Measurements from ENCODE around the gene RASD2.
"Not testable (repeated sequence)": the region's sequence is repeated elsewhere in the genome, so short reads cannot be mapped to it uniquely, and the experiment has no call there.

The RASD2 gene

DNA sequence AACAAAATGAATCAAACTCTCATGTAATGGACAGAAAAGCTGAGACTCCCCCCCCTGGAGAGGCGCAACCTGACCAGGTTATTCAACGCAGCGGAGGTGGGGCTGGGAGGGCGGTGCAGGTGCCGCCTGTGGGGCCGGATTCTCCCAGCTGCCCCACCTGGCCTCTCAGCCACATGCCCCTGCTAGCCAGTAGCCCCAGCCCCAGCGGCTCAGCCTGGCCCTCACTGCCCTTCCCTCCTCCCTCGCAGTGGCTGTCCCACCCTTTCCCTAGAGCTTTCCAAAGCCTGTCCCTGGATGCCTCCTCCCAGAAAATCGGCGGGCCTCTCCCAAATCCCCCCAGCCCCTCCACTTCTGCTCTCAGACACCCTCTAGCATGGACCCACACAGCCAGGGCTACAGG, 31.2 kb upstream of the RASD2 start:
- Histone ChIP-seq H3K4me3 (ENCODE audit: low read length) (no peak overlapping the region), H3K9ac (ENCODE audit: low read length) (no peak overlapping the region), H3K36me3 (ENCODE audit: control insufficient read depth, insufficient read depth, low read length) (no peaks in the 10 kb centered on the region), H3K4me1 (ENCODE audit: control insufficient read depth, insufficient read depth, low read length) (peaks cover 8% of the 10 kb centered on the region), H3K9me3 (ENCODE audit: control insufficient read depth, low read length) (no peaks in the 10 kb centered on the region), H3K27me3 (ENCODE audit: control insufficient read depth, insufficient read depth, low read length) (peaks cover 3% of the 10 kb centered on the region)

GRCh38 chr22:35509960-35510359, 30.7 kb upstream of the RASD2 start:
- peaks cover 8% of the 10 kb centered on the region for H3K4me1 ChIP-seq (ENCODE audit: control insufficient read depth, insufficient read depth, low read length)
- H3K9me3 ChIP-seq (ENCODE audit: control insufficient read depth, low read length): no peaks in the 10 kb centered on the region
- no peaks in the 10 kb centered on the region for H3K36me3 ChIP-seq (ENCODE audit: control insufficient read depth, insufficient read depth, low read length)
- peaks cover 3% of the 10 kb centered on the region for H3K27me3 ChIP-seq (ENCODE audit: control insufficient read depth, insufficient read depth, low read length)
- no peak overlapping the region for H3K9ac ChIP-seq (ENCODE audit: low read length)
- no peak overlapping the region for H3K4me3 ChIP-seq (ENCODE audit: low read length)

GRCh38 chr22:35510481-35510934, 30.1 kb upstream of the RASD2 start:
- no peaks in the 10 kb centered on the region for H3K9me3 ChIP-seq (ENCODE audit: control insufficient read depth, low read length)
- peaks cover 3% of the 10 kb centered on the region for H3K27me3 ChIP-seq (ENCODE audit: control insufficient read depth, insufficient read depth, low read length)
- peaks cover 3% of the 10 kb centered on the region for H3K4me1 ChIP-seq (ENCODE audit: control insufficient read depth, insufficient read depth, low read length)
- no peaks in the 10 kb centered on the region for H3K36me3 ChIP-seq (ENCODE audit: control insufficient read depth, insufficient read depth, low read length)
- H3K4me3 ChIP-seq (ENCODE audit: low read length): no peak overlapping the region
- no peak overlapping the region for H3K9ac ChIP-seq (ENCODE audit: low read length)

DNA sequence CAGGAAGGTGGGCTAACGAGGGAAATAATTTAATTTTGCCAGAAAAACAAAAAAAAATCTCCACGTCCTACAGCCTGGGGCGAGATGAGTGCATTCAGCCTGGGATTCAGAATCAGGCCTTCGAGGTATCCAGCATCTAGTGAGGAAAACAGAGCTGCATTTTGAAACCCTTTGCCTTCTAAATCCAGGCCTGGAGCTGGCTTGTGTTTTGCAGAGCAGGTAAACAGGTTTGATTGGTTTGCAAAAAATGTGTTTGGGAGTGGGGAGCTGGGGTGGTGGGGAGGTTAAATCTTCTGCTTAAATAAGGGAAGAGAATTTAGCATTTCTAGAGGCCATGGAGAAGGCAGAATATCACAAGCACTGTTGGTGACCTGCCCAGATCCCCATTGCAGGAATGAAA, 29.7 kb upstream of the RASD2 start:
- no peaks in the 10 kb centered on the region for H3K4me1 ChIP-seq (ENCODE audit: control insufficient read depth, insufficient read depth, low read length)
- no peaks in the 10 kb centered on the region for H3K36me3 ChIP-seq (ENCODE audit: control insufficient read depth, insufficient read depth, low read length)
- no peaks in the 10 kb centered on the region for H3K9me3 ChIP-seq (ENCODE audit: control insufficient read depth, low read length)
- no peak overlapping the region for H3K4me3 ChIP-seq (ENCODE audit: low read length)
- H3K27me3 ChIP-seq (ENCODE audit: control insufficient read depth, insufficient read depth, low read length): peaks cover 3% of the 10 kb centered on the region
- no peak overlapping the region for H3K9ac ChIP-seq (ENCODE audit: low read length)

- H3K9ac ChIP-seq (ENCODE audit: low read length): no peak overlapping the region
- no peak overlapping the region for H3K4me3 ChIP-seq (ENCODE audit: low read length)
- H3K36me3 ChIP-seq (ENCODE audit: control insufficient read depth, insufficient read depth, low read length): no peaks in the 10 kb centered on the region
- peaks cover 14% of the 10 kb centered on the region for H3K4me1 ChIP-seq (ENCODE audit: control insufficient read depth, insufficient read depth, low read length)
- H3K9me3 ChIP-seq (ENCODE audit: control insufficient read depth, low read length): no peaks in the 10 kb centered on the region
- peaks cover 3% of the 10 kb centered on the region for H3K27me3 ChIP-seq (ENCODE audit: control insufficient read depth, insufficient read depth, low read length)
Measured at GRCh38 chr22:35514366-35514765, 26.3 kb upstream of the RASD2 start.

- not testable (repeated sequence) for H3K27me3 ChIP-seq (ENCODE audit: control insufficient read depth, insufficient read depth, low read length); H3K36me3 ChIP-seq (ENCODE audit: control insufficient read depth, insufficient read depth, low read length); H3K9me3 ChIP-seq (ENCODE audit: control insufficient read depth, low read length); H3K9ac ChIP-seq (ENCODE audit: low read length); H3K4me3 ChIP-seq (ENCODE audit: low read length)
- peaks cover 14% of the 10 kb centered on the region for H3K4me1 ChIP-seq (ENCODE audit: control insufficient read depth, insufficient read depth, low read length)
Measured at GRCh38 chr22:35515952-35516351, 24.7 kb upstream of the RASD2 start.

GRCh38 chr22:35516723-35517122, 23.9 kb upstream of the RASD2 start:
- Histone ChIP-seq H3K9me3 (ENCODE audit: control insufficient read depth, low read length) (no peaks in the 10 kb centered on the region), H3K4me3 (ENCODE audit: low read length) (no peak overlapping the region), H3K4me1 (ENCODE audit: control insufficient read depth, insufficient read depth, low read length) (peaks cover 14% of the 10 kb centered on the region), H3K27me3 (ENCODE audit: control insufficient read depth, insufficient read depth, low read length) (peaks cover 3% of the 10 kb centered on the region), H3K36me3 (ENCODE audit: control insufficient read depth, insufficient read depth, low read length) (no peaks in the 10 kb centered on the region), H3K9ac (ENCODE audit: low read length) (no peak overlapping the region)

- Histone ChIP-seq H3K9me3 (ENCODE audit: control insufficient read depth, low read length) (no peaks in the 10 kb centered on the region), H3K27me3 (ENCODE audit: control insufficient read depth, insufficient read depth, low read length) (peaks cover 3% of the 10 kb centered on the region), H3K9ac (ENCODE audit: low read length) (no peak overlapping the region), H3K36me3 (ENCODE audit: control insufficient read depth, insufficient read depth, low read length) (no peaks in the 10 kb centered on the region), H3K4me1 (ENCODE audit: control insufficient read depth, insufficient read depth, low read length) (peaks cover 14% of the 10 kb centered on the region), H3K4me3 (ENCODE audit: low read length) (no peak overlapping the region)
Measured at GRCh38 chr22:35517207-35517606, 23.4 kb upstream of the RASD2 start.

- no peaks in the 10 kb centered on the region for H3K9me3 ChIP-seq (ENCODE audit: control insufficient read depth, low read length)
- no peak overlapping the region for H3K4me3 ChIP-seq (ENCODE audit: low read length)
- H3K4me1 ChIP-seq (ENCODE audit: control insufficient read depth, insufficient read depth, low read length): peaks cover 14% of the 10 kb centered on the region
- H3K9ac ChIP-seq (ENCODE audit: low read length): no peak overlapping the region
- H3K27me3 ChIP-seq (ENCODE audit: control insufficient read depth, insufficient read depth, low read length): peaks cover 3% of the 10 kb centered on the region
- H3K36me3 ChIP-seq (ENCODE audit: control insufficient read depth, insufficient read depth, low read length): no peaks in the 10 kb centered on the region
Measured at GRCh38 chr22:35517769-35518530, 22.7 kb upstream of the RASD2 start.

GRCh38 chr22:35518811-35519210, 21.8 kb upstream of the RASD2 start:
- no peaks in the 10 kb centered on the region for H3K9me3 ChIP-seq (ENCODE audit: control insufficient read depth, low read length)
- H3K9ac ChIP-seq (ENCODE audit: low read length): no peak overlapping the region
- no peaks in the 10 kb centered on the region for H3K36me3 ChIP-seq (ENCODE audit: control insufficient read depth, insufficient read depth, low read length)
- H3K4me3 ChIP-seq (ENCODE audit: low read length): no peak overlapping the region
- H3K27me3 ChIP-seq (ENCODE audit: control insufficient read depth, insufficient read depth, low read length): peaks cover under 1% of the 10 kb centered on the region
- H3K4me1 ChIP-seq (ENCODE audit: control insufficient read depth, insufficient read depth, low read length): peaks cover 14% of the 10 kb centered on the region

- no peak overlapping the region for H3K4me3 ChIP-seq (ENCODE audit: low read length)
- peaks cover 14% of the 10 kb centered on the region for H3K4me1 ChIP-seq (ENCODE audit: control insufficient read depth, insufficient read depth, low read length)
- no peaks in the 10 kb centered on the region for H3K27me3 ChIP-seq (ENCODE audit: control insufficient read depth, insufficient read depth, low read length)
- no peak overlapping the region for H3K9ac ChIP-seq (ENCODE audit: low read length)
- H3K36me3 ChIP-seq (ENCODE audit: control insufficient read depth, insufficient read depth, low read length): no peaks in the 10 kb centered on the region
- H3K9me3 ChIP-seq (ENCODE audit: control insufficient read depth, low read length): no peaks in the 10 kb centered on the region
Measured at GRCh38 chr22:35519306-35520000, 21.2 kb upstream of the RASD2 start.

- Histone ChIP-seq H3K9me3 (ENCODE audit: control insufficient read depth, low read length) (no peaks in the 10 kb centered on the region), H3K27me3 (ENCODE audit: control insufficient read depth, insufficient read depth, low read length) (no peaks in the 10 kb centered on the region), H3K36me3 (ENCODE audit: control insufficient read depth, insufficient read depth, low read length) (no peaks in the 10 kb centered on the region), H3K9ac (ENCODE audit: low read length) (no peak overlapping the region), H3K4me1 (ENCODE audit: control insufficient read depth, insufficient read depth, low read length) (peaks cover 14% of the 10 kb centered on the region), H3K4me3 (ENCODE audit: low read length) (no peak overlapping the region)
Measured at GRCh38 chr22:35521358-35522224, 19.0 kb upstream of the RASD2 start.

Data from mucosa of stomach (tissue), 1 donor.